DOHH2 (cell line): ENCODE results near the gene SUGCT.

Experiments
- H3F3A ChIP-seq: fragments of 200-600 bp; sonication (generic), shearing (Covaris generic); 2 replicates; pipeline ENCODE4 v1.6.0; 2016; ENCODE audit warnings: antibody characterized with exemption, mild to moderate bottlenecking; ENCODE audit not compliant: control insufficient read depth, insufficient read depth
- H3K27ac ChIP-seq: fragments of 200-600 bp; sonication (generic); 2 replicates; pipeline ENCODE4 v1.5.1; 2014; ENCODE audit warnings: low read depth, mild to moderate bottlenecking, low read length, moderate library complexity
- H3K27me3 ChIP-seq: fragments of 200-600 bp; sonication (generic); 2 replicates; pipeline ENCODE4 v1.6.1; 2014; ENCODE audit warnings: mild to moderate bottlenecking, low read length, mixed read lengths; ENCODE audit not compliant: control insufficient read depth
- H3K36me3 ChIP-seq: fragments of 200-600 bp; sonication (generic); 2 replicates; pipeline ENCODE4 v1.6.1; 2014; ENCODE audit warnings: mild to moderate bottlenecking, low read length, moderate library complexity, mixed read lengths; ENCODE audit not compliant: control insufficient read depth
- H3K4me1 ChIP-seq: fragments of 200-600 bp; sonication (generic); 2 replicates; pipeline ENCODE4 v1.6.1; 2014; ENCODE audit warnings: mild to moderate bottlenecking, low read length, mixed read lengths; ENCODE audit not compliant: control insufficient read depth
- H3K4me2 ChIP-seq: fragments of 200-600 bp; sonication (generic); 2 replicates; pipeline ENCODE4 v1.6.0; 2014; ENCODE audit warnings: mild to moderate bottlenecking, low read length, moderate library complexity
- H3K4me3 ChIP-seq: fragments of 200-600 bp; sonication (generic); 2 replicates; pipeline ENCODE4 v1.5.1; 2014; ENCODE audit warnings: mild to moderate bottlenecking, low read length, mixed read lengths
- H3K79me2 ChIP-seq: fragments of 200-600 bp; sonication (generic); 2 replicates; pipeline ENCODE4 v1.6.1; 2014; ENCODE audit warnings: mild to moderate bottlenecking, low read length, mixed read lengths; ENCODE audit not compliant: control insufficient read depth
- H3K9me2 ChIP-seq: fragments of 200-600 bp; sonication (generic); replicated peaks from 2 replicates; pipeline ENCODE4 v1.6.1; 2014; ENCODE audit warnings: mild to moderate bottlenecking, low read length, mixed read lengths; ENCODE audit not compliant: control insufficient read depth
- H3K9me3 ChIP-seq: fragments of 200-600 bp; sonication (generic); 2 replicates; pipeline ENCODE4 v1.6.1; 2014; ENCODE audit warnings: antibody characterized with exemption, low read length, mixed read lengths; ENCODE audit not compliant: control insufficient read depth, insufficient read depth
- H4K20me1 ChIP-seq: fragments of 200-600 bp; sonication (generic); 2 replicates; pipeline ENCODE4 v1.6.0; 2014; ENCODE audit warnings: low read depth, mild to moderate bottlenecking, antibody characterized with exemption, low read length, moderate library complexity; ENCODE audit not compliant: control insufficient read depth, insufficient read depth
- EZH2phosphoT487 ChIP-seq: fragments of 200-600 bp; sonication (generic); IDR thresholded peaks from 2 replicates; pipeline ENCODE4 v1.6.1; 2017; ENCODE audit warnings: borderline replicate concordance, mild to moderate bottlenecking, antibody characterized with exemption, low read length, moderate library complexity, mixed read lengths
- TF ChIP-seq, protein P1 (sequence below): fragments of 200-600 bp; sonication (generic); IDR thresholded peaks from one replicate; pipeline ENCODE4 v1.5.1; 2014; ENCODE audit warnings: antibody characterized with exemption, mild to moderate bottlenecking, low read depth, low read length; ENCODE audit not compliant: poor library complexity, severe bottlenecking

The SUGCT gene

DNA sequence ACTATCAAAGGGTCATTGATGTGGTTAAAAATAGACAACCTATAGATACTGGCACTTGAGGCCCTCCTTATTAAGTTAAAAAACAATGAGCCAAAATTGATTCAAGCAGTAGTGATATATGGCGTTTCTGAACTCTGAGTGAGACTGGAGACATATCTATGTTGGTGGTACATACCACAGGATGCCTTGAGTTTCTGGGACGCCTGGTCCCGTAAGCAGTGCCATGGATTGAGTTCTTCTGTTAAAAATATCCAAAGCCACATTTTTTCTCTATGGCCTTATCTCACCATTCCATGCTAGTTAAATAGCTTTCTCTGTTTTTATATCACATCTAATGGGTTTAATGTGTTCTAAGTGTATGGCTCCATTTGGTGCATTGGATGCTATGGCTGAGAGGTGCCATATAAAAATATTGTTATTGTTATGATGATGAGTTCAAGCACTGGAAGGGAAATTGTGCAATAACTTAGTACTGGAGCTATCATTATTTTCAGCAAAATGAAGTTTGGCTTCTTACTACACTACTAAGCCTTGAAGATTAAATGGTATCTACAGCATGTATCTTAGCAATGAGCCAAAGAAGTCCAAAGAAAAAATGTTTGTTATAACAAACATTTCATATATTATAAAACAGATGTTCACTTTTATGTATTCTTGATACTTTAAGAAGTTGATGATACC is 713.9 kb downstream of the SUGCT start:
- Histone ChIP-seq H3K36me3 (0 out of 2 replicates have a peak, but pooled peaks cover 2% of the 10 kb centered on the region), H3K27me3 (no peaks in the 10 kb centered on the region), H3K9me3 (peaks cover 27% of the 10 kb centered on the region; the same call in 1 of the 2 replicates), H3K27ac (no peak overlapping the region), H3K4me1 (peaks cover 24% of the 10 kb centered on the region), H3K79me2 (no peaks in the 10 kb centered on the region), H3F3A (no peaks in the 10 kb centered on the region), H4K20me1 (no peaks in the 10 kb centered on the region), H3K4me2 (no peak overlapping the region), H3K4me3 (no peak overlapping the region), H3K9me2 (no peaks in the 10 kb centered on the region)
- TF ChIP-seq, protein P1, sequence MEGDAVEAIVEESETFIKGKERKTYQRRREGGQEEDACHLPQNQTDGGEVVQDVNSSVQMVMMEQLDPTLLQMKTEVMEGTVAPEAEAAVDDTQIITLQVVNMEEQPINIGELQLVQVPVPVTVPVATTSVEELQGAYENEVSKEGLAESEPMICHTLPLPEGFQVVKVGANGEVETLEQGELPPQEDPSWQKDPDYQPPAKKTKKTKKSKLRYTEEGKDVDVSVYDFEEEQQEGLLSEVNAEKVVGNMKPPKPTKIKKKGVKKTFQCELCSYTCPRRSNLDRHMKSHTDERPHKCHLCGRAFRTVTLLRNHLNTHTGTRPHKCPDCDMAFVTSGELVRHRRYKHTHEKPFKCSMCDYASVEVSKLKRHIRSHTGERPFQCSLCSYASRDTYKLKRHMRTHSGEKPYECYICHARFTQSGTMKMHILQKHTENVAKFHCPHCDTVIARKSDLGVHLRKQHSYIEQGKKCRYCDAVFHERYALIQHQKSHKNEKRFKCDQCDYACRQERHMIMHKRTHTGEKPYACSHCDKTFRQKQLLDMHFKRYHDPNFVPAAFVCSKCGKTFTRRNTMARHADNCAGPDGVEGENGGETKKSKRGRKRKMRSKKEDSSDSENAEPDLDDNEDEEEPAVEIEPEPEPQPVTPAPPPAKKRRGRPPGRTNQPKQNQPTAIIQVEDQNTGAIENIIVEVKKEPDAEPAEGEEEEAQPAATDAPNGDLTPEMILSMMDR: no peak
- no peak for TF ChIP-seq EZH2phosphoT487

DNA sequence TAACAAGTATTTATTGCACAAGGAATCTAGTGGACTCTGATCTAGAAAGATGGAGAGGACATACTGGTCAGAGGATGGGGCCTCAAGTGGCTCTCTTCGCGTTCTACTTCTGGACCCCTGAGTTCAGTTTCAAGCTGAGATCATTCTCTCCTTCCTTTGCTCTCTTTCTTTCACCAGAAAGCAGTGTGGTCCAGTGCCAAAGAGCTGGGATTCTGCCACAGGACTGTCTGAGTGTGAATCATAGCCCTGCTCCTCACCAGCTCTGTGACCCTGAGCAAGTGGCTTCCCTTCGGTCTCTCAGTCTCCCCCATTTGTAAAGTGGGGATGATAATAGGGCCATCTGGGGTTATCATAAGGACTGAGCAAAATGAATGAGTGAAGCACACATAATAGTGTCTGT is 715.2 kb downstream of the SUGCT start:
- Histone ChIP-seq H3K79me2 (no peaks in the 10 kb centered on the region), H3F3A (no peaks in the 10 kb centered on the region), H3K4me3 (no peak overlapping the region), H4K20me1 (no peaks in the 10 kb centered on the region), H3K4me1 (peaks cover 25% of the 10 kb centered on the region), H3K27me3 (no peaks in the 10 kb centered on the region), H3K9me3 (peaks cover 16% of the 10 kb centered on the region; the same call in 1 of the 2 replicates), H3K9me2 (no peaks in the 10 kb centered on the region), H3K36me3 (no peaks in the 10 kb centered on the region), H3K4me2 (no peak overlapping the region), H3K27ac (no peak overlapping the region)
- no peak for TF ChIP-seq EZH2phosphoT487
- TF ChIP-seq, protein P1: no peak

DNA sequence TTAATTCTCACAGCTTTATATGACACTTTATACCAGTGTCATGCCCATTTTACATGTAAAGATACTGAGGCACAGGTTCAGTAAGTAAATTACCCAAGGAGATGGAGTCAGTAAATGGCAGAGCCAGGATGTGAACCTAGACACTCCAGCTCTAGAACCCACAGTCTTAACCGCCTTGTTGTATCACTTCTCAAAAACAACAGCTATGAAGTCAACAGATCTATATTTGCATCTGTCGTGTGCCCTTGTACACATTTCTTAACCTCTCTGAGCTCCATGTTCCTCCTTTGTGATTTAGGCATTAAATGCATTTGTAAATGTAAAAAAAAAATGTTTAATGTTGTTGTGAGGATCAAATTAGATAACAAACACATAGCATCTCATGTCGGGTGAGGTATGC is 716.2 kb downstream of the SUGCT start:
- H4K20me1 ChIP-seq: no peaks in the 10 kb centered on the region
- no peak overlapping the region for H3K4me3 ChIP-seq
- no peaks in the 10 kb centered on the region for H3K79me2 ChIP-seq
- H3K27ac ChIP-seq: no peak overlapping the region
- H3K27me3 ChIP-seq: no peaks in the 10 kb centered on the region
- peaks cover 27% of the 10 kb centered on the region for H3K4me1 ChIP-seq
- peaks cover 12% of the 10 kb centered on the region; the same call in 1 of the 2 replicates for H3K9me3 ChIP-seq
- no peaks in the 10 kb centered on the region for H3K36me3 ChIP-seq
- no peak overlapping the region for H3K4me2 ChIP-seq
- TF ChIP-seq, protein P1: no peak
- no peak for TF ChIP-seq EZH2phosphoT487
- H3K9me2 ChIP-seq: no peaks in the 10 kb centered on the region
- H3F3A ChIP-seq: no peaks in the 10 kb centered on the region
